ENCODE measurements around the gene RAX2. TPM values are rescaled to one million over a fixed set of nuclear protein-coding genes. Genes with fewer than 3 reads are reported as not detected.
A peak's percentile ranks its signal among the peaks of the same experiment; 100 is the strongest.
"Not testable (repeated sequence)": the region's sequence is repeated elsewhere in the genome, so short reads cannot be mapped to it uniquely, and the experiment has no call there.

The RAX2 gene
- total and polyA plus RNA-seq, 2 experiments from 2014 or later, result not detected

GRCh38 chr19:3760871-3761361 is 11.1 kb downstream of the RAX2 start:
- DNase-seq, result peak; percentile 54
- Histone ChIP-seq H3K9ac (peak overlapping the region; percentile 90), H3K4me3 (peak overlapping the region; percentile 96), H4K20me1 (ENCODE audit: insufficient read depth) (no peaks in the 10 kb centered on the region), H3K4me1 (ENCODE audit: insufficient read depth) (0 out of 2 replicates have a peak, but pooled peaks cover 8% of the 10 kb centered on the region), H2AFZ (peak overlapping the region; percentile 90), H3K79me2 (ENCODE audit: insufficient read depth) (peaks cover 43% of the 10 kb centered on the region), H3K27ac (peak overlapping the region; percentile 30; the same call in 1 of the 2 replicates), H3K9me2 (ENCODE audit: insufficient read depth) (no peaks in the 10 kb centered on the region), H3K27me3 (replicated peaks; ENCODE audit: insufficient read depth) (no peaks in the 10 kb centered on the region), H3F3A (ENCODE audit: insufficient read depth) (no peaks in the 10 kb centered on the region), H3K4me2 (ENCODE audit: unreplicated experiment) (peak overlapping the region; percentile 71), H3K36me3 (ENCODE audit: low read depth) (no peaks in the 10 kb centered on the region; the same call in 1 of the 2 replicates), H3K9me3 (ENCODE audit: low read depth) (no peaks in the 10 kb centered on the region)
- no peak for TF ChIP-seq EZH2 (IDR thresholded peaks at IDR 0.05; ENCODE audit: insufficient read depth, poor library complexity, severe bottlenecking)
- 5 to 13% methylated on average over 7 of the region's 7 CpGs for WGBS, 2 experiments (ENCODE audit: low coverage in 1 of 2, low lambda C conversion rate in 2 of 2, missing lambda C conversion rate in 2 of 2)
- in situ Hi-C loops (cut with MboI), result no loop called here

- Histone ChIP-seq H3K79me2 (ENCODE audit: insufficient read depth) (peaks cover 43% of the 10 kb centered on the region), H3K4me1 (ENCODE audit: insufficient read depth) (0 out of 2 replicates have a peak, but pooled peaks cover 8% of the 10 kb centered on the region), H3K9me3 (ENCODE audit: low read depth) (no peaks in the 10 kb centered on the region), H4K20me1 (ENCODE audit: insufficient read depth) (no peaks in the 10 kb centered on the region), H3F3A (ENCODE audit: insufficient read depth) (no peaks in the 10 kb centered on the region), H3K27ac (no peak overlapping the region), H3K36me3 (ENCODE audit: low read depth) (no peaks in the 10 kb centered on the region; the same call in 1 of the 2 replicates), H3K27me3 (replicated peaks; ENCODE audit: insufficient read depth) (no peaks in the 10 kb centered on the region), H2AFZ (no peak overlapping the region), H3K4me3 (no peak overlapping the region), H3K9ac (no peak overlapping the region), H3K9me2 (ENCODE audit: insufficient read depth) (no peaks in the 10 kb centered on the region), H3K4me2 (ENCODE audit: unreplicated experiment) (no peak overlapping the region)
- no peak for DNase-seq
- TF ChIP-seq EZH2 (IDR thresholded peaks at IDR 0.05; ENCODE audit: insufficient read depth, poor library complexity, severe bottlenecking) (no peak), EZH2phosphoT487 (IDR thresholded peaks at IDR 0.05; ENCODE audit: insufficient read depth, low read depth) (no peak)
- in situ Hi-C loops (cut with MboI), result no loop called here
- 90 to 97% methylated on average over 15 to 18 of the region's 19 CpGs for WGBS, 2 experiments (ENCODE audit: low coverage in 1 of 2, low lambda C conversion rate in 2 of 2, missing lambda C conversion rate in 2 of 2)
These were observed 12.4 kb downstream of the RAX2 start for GRCh38 chr19:3759482-3760254.

GRCh38 chr19:3758297-3758696 is 13.7 kb downstream of the RAX2 start:
- H3K4me1 ChIP-seq (ENCODE audit: insufficient read depth); H3K36me3 ChIP-seq (ENCODE audit: low read depth); DNase-seq; in situ Hi-C loops (cut with MboI); H3K9me2 ChIP-seq (ENCODE audit: insufficient read depth); H3K9me3 ChIP-seq (ENCODE audit: low read depth); H4K20me1 ChIP-seq (ENCODE audit: insufficient read depth); H3K4me2 ChIP-seq (ENCODE audit: unreplicated experiment); H3K9ac ChIP-seq; H3K4me3 ChIP-seq; H3K27ac ChIP-seq; H3F3A ChIP-seq (ENCODE audit: insufficient read depth); H3K27me3 ChIP-seq (replicated peaks; ENCODE audit: insufficient read depth); H2AFZ ChIP-seq: not testable (repeated sequence)
- WGBS, 2 experiments (ENCODE audit: low coverage in 1 of 2, low lambda C conversion rate in 2 of 2, missing lambda C conversion rate in 2 of 2), result 96 to 97% methylated on average over 13 of the region's 13 CpGs
- peaks cover 30% of the 10 kb centered on the region for H3K79me2 ChIP-seq (ENCODE audit: insufficient read depth)

- 97 to 98% methylated on average over 7 of the region's 7 CpGs for WGBS, 2 experiments (ENCODE audit: low coverage in 1 of 2, low lambda C conversion rate in 2 of 2, missing lambda C conversion rate in 2 of 2)
These were observed 14.3 kb downstream of the RAX2 start for GRCh38 chr19:3757705-3758104.

More at GRCh38 chr19:3757705-3758104, 14.3 kb downstream of the RAX2 start:
- DNase-seq; H3K4me1 ChIP-seq (ENCODE audit: insufficient read depth); H3K4me2 ChIP-seq (ENCODE audit: unreplicated experiment); H3K4me3 ChIP-seq; H3K27me3 ChIP-seq (replicated peaks; ENCODE audit: insufficient read depth); H3K9me2 ChIP-seq (ENCODE audit: insufficient read depth); H3K36me3 ChIP-seq (ENCODE audit: low read depth); H4K20me1 ChIP-seq (ENCODE audit: insufficient read depth); H2AFZ ChIP-seq; H3F3A ChIP-seq (ENCODE audit: insufficient read depth); H3K9ac ChIP-seq; H3K27ac ChIP-seq; H3K9me3 ChIP-seq (ENCODE audit: low read depth); in situ Hi-C loops (cut with MboI): not testable (repeated sequence)
- H3K79me2 ChIP-seq (ENCODE audit: insufficient read depth), result peaks cover 28% of the 10 kb centered on the region
